Neutrophil (primary cell): Measurements from ENCODE around the gene MEGF8.
A peak's percentile ranks its signal among the peaks of the same experiment; 100 is the strongest.

Experiments used
- H3K27ac ChIP-seq: fragments of 200-600 bp; sonication (generic); 2 replicates; pipeline ENCODE4 v1.5.1; 2016; ENCODE audit warnings: mild to moderate bottlenecking, moderate library complexity
- H3K27me3 ChIP-seq: fragments of 200-600 bp; sonication (generic); 2 replicates; pipeline ENCODE4 v1.6.0; 2016; ENCODE audit warnings: mild to moderate bottlenecking
- H3K36me3 ChIP-seq: fragments of 200-600 bp; sonication (generic); 2 replicates; pipeline ENCODE4 v1.5.1; 2017
- H3K4me1 ChIP-seq, 2 experiments: fragments of 200-600 bp in 1 of 2; sonication (generic) in 1 of 2; 1 replicate in 1 of 2; 2 replicates in 1 of 2; pipeline versions ENCODE4 v1.5.1 to v1.6.1; 2013 to 2016; ENCODE audit warnings: low read depth in 1 of 2, low read length in 1 of 2, mild to moderate bottlenecking in 1 of 2, moderate library complexity in 1 of 2; ENCODE audit not compliant: control insufficient read depth in 1 of 2, insufficient read depth in 1 of 2
- H3K4me3 ChIP-seq, 2 experiments: fragments of 200-600 bp in 1 of 2; sonication (generic) in 1 of 2; 1 replicate in 1 of 2; 2 replicates in 1 of 2; pipeline ENCODE4 v1.5.1; 2013 to 2016; ENCODE audit warnings: low read depth in 1 of 2, low read length in 1 of 2, mild to moderate bottlenecking in 1 of 2, moderate library complexity in 1 of 2
- H3K9me3 ChIP-seq: fragments of 200-600 bp; sonication (generic); 2 replicates; pipeline ENCODE4 v1.5.1; 2016
- CTCF ChIP-seq: fragments of 200-600 bp; sonication (generic); IDR thresholded peaks from 2 replicates; pipeline ENCODE4 v1.5.1; 2016; ENCODE audit warnings: antibody characterized with exemption

Gene MEGF8

GRCh38 chr19:42325308-42325895 is at the start of gene MEGF8:
Gene MEGF8, plus strand, starts transcription at chr19:42325635. Its CDS starts 609 bp downstream, at chr19:42326244.
- no peaks in the 10 kb centered on the region for H3K9me3 ChIP-seq
- no peaks in the 10 kb centered on the region for H3K36me3 ChIP-seq
- H3K4me1 ChIP-seq: peaks cover 19 to 25% of the 10 kb centered on the region in 2 experiments
- H3K27me3 ChIP-seq: peaks cover 48% of the 10 kb centered on the region
- peak within 1 kb of the TSS; percentile 86 to 95 for H3K4me3 ChIP-seq
- H3K27ac ChIP-seq: peak within 1 kb of the TSS; percentile 78
- TF ChIP-seq CTCF: peak; percentile 71

GRCh38 chr19:42276284-42276683 is 49.2 kb upstream of the MEGF8 start:
- Histone ChIP-seq H3K36me3 (peaks cover 51% of the 10 kb centered on the region), H3K9me3 (no peaks in the 10 kb centered on the region), H3K4me3 (no peak overlapping the region), H3K4me1 (peaks cover 29 to 41% of the 10 kb centered on the region in 2 experiments), H3K27me3 (peaks cover 16% of the 10 kb centered on the region), H3K27ac (no peak overlapping the region)
- TF ChIP-seq CTCF: no peak

GRCh38 chr19:42276821-42277220 is 48.6 kb upstream of the MEGF8 start:
- Histone ChIP-seq H3K4me1 (peaks cover 30 to 39% of the 10 kb centered on the region in 2 experiments), H3K27me3 (peaks cover 22% of the 10 kb centered on the region), H3K36me3 (peaks cover 47% of the 10 kb centered on the region), H3K9me3 (no peaks in the 10 kb centered on the region), H3K27ac (no peak overlapping the region), H3K4me3 (no peak overlapping the region)
- TF ChIP-seq CTCF: no peak

GRCh38 chr19:42277821-42278451 is 47.5 kb upstream of the MEGF8 start:
- peaks cover 27% of the 10 kb centered on the region for H3K27me3 ChIP-seq
- H3K27ac ChIP-seq: no peak overlapping the region
- H3K36me3 ChIP-seq: peaks cover 36% of the 10 kb centered on the region
- no peaks in the 10 kb centered on the region for H3K9me3 ChIP-seq
- H3K4me3 ChIP-seq: no peak overlapping the region
- H3K4me1 ChIP-seq: peaks cover 41 to 47% of the 10 kb centered on the region in 2 experiments
- TF ChIP-seq CTCF: no peak

GRCh38 chr19:42278452-42279154 is 46.8 kb upstream of the MEGF8 start:
- Histone ChIP-seq H3K27me3 (peaks cover 27% of the 10 kb centered on the region), H3K4me1 (peaks cover 47 to 52% of the 10 kb centered on the region in 2 experiments), H3K27ac (no peak overlapping the region), H3K9me3 (no peaks in the 10 kb centered on the region), H3K36me3 (peaks cover 29% of the 10 kb centered on the region), H3K4me3 (no peak overlapping the region)
- TF ChIP-seq CTCF: no peak
